HG03064 (cell line): ENCODE results near the gene GABRB3.

Experiments used
- ATAC-seq: cut with Tn5 transposase; IDR thresholded peaks from one replicate; pipeline ENCODE4 v1.9.1; 2021; ENCODE audit warnings: low read depth; ENCODE audit not compliant: unreplicated experiment

The GABRB3 gene

DNA sequence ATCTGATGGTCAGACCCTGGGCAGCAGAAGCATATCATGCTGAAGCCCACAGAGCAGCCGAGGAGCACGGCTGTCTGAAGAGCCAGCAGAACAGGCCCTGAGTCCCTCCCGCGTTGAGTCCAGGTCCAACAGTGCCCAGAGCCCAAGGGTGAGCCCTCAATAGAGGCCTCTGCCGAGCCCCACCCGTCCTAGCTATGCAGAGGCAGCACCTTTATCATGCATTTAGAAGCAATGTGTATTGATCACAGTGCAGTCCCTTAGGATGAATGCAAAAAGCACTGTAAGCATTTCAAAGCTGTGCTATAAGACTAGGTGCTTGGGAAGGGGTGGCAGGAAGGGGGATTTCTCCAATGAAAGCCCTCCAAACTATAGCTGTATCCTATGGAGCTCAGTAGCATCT, 208.5 kb downstream of the GABRB3 start:
- ATAC-seq, result no peak

DNA sequence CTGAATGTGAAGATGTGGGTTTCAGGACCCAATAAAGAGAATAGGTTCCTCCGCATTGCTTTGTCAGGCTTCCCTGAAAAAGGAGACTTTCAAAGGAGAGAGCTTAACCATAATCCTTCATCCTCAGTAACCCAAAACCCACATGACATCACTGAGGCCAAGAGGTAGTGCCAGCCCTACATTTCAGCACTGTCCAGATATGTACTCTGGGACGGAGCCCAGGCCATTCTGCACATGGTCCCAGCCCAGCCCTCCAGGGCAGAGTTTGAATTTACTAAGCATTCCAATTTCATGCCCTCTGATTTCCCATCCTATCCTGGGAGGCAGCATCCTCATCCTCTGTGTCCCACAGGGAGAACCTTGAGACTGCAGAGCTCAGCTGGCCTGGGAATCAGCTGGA, 210.5 kb downstream of the GABRB3 start:
- ATAC-seq, result no peak

DNA sequence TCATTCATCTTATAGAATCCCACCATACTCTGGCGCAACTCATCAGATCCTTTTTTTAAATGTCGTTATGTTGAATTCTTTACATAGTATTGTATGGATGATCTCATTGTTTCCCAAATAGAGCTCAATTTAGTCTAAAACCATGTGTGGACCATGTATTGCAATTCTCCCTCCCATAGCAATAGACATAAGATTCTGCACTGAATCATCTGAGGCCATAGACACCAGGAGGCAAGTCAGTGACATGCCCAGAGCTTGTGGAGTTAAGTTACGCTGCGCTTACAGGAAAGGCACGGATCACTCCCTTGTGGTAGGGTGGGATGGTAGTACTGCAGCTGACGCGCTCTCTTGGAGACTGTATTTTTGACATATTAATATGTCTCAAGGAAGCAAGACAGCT, 211.0 kb downstream of the GABRB3 start:
- ATAC-seq, result no peak

DNA sequence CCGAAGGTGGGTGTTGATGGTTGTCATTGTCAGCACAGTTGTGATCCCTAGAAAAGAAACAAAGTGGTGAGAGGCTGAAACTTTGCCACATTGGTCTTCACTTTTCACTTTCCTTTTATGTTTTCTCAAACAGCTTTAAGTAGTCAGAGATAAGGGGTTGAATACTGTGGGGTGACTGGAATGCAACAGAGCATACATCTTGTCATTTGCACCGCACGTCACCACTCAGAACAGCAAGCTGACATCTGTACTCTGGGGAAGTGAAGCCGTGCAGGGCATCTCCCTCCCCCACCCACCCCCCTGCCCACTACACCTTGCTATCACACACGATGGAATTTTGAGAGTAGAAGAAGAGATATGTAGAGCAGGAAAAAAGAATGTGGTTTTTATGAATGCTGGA, 211.7 kb downstream of the GABRB3 start:
- no peak for ATAC-seq

DNA sequence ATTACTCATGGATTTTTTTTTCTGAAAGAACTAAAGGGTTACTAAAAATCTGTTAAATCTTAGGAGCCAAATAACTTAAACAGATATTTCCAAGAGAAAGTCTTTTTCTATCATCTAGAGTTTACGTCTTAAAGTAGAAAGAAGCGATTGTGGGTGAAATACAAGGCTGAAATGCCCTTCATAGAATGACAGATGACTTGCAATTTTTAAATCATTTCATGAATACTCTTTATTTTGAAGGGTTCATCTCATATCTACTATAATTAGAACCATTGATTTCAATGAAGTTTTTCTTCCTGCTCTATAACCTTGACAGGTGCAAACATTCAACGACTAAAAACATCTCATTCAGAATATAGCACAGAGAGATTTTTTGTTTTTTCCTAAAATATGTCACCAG, 217.0 kb downstream of the GABRB3 start:
- no peak for ATAC-seq

DNA sequence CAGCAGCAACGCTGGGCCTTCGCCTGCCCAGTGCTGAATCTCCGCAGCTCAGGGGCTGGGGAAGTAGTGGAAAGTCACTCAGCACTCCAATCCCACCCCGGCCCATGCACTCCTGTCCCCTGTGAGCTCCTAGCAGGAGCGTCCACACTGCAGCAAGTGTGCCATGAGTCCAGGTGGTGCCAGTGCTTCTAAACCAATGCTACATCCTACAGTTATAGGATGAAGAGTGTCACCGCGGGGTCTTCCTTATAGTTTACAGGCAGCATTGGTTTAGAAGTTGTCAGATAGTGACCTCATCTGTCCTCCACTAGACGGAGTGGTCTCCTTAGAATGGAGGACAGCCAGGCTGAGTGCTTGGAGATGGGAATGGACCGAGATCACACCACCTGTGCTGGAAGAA, 221.4 kb downstream of the GABRB3 start:
- ATAC-seq, result no peak

DNA sequence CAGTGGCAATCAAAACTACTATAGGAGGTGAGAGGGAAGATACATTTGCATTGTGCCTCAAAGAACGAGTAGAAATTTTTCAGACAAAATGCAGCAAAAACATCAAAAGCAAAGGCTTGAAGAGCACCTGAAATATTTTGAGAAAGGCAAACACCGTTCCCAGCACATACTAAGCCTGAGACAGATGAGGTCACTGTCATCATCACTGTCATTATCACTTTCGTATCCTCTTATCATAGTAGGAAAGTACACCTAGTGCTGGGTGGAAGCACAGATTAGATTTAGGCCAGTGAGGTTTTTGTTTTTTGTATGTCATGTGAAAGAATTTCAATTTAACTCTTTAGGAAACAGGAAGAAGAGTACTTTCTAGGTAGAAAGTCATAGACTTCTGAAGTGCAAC, 222.0 kb downstream of the GABRB3 start:
- no peak for ATAC-seq

DNA sequence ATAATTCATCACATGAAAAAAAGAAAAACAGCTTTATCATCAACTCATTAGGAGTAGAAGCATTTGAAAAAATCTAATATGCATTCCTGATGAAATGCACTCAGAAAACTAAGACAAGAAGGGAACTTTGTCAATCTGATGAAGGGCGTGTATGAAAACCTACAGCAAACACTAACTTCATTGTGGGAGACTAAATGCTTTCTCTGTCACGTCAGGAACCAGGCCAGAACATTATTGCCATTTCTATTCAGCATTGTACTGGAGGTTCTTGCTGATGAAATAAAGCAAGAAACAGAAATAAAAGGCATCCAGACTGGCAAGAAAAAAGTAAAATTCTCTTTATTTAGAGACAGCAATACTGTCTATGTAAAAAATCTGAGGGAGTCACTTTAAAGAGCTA, 235.2 kb downstream of the GABRB3 start:
- no peak for ATAC-seq

DNA sequence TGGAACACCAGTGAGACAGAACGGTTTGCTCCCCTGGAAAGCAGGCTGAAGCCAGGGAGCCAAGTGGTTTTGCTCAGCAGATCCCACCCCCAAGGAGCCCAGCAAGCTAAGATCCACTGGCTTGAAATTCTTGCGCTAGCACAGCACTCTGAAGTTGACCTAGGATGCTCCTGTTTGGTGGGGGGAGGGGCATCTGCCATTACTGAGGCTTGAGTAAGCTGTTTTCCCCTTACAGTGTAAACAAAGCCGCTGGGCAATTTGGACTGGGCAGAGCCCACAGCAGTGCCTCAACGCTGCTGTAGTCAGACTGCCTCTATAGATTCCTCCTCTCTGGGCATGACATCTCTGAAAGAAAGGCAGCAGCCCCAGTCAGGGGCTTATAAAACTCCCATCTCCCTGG, 241.4 kb downstream of the GABRB3 start:
- ATAC-seq, result no peak

DNA sequence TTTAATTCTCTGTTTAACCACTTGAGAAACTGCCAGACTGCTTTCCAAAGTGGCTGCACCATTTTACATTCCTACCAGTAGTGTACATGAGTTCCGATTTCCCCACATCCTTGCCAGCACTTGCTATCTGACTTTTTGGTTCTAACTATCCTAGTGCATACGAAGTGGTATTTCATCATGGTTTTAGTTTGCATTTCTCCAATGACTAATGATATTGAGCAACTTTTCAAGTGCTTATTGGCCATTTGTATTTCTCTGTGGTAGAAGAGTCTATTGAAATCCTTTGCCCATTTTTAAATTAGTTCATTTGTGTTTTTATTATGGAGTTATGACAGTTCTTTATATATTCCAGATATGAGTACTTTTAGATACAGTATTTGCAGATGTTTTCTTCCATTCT, 247.8 kb downstream of the GABRB3 start:
- no peak for ATAC-seq

DNA sequence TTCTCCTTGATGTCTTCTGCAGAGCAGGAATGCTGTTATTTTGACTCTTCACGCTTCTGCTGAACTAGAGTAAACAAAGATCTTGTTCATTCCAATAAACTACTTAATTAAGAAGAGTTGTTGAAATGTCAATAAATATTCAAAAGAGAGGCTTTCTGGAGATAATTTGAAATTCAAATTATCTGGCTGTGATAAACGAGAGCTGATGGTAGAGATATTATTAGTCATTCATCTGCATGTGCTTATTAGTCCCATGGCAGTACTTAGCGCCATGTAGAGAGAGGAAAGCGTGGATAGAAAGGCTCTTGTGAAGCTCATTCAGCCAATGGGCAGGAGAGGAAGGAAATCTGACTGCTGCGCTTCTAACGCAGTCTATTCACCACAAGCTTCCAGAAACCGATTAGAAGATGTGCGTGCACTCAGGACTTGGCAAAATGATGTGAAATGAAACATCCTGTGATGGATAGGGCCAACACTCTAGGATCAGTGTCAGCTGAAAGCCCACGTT, 251.1 kb downstream of the GABRB3 start:
- ATAC-seq, result no peak

DNA sequence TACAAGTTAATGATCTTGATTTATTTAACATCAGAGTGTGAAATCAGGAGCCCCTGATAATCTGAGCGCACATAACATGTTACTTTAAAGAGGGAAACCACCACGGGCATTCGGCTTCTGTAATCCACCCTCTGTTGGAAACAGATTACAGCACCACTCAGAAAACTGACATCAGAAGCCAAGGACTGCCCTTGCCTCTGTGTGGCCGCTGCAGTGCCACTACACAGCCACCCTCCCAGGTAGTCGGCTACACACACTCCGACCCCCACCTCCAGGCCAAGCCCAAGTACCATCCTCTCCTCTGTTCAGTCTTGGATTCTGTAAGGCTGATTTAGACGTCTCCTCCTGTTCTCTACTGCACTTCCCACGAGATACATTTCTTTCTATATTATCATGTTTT, 251.7 kb downstream of the GABRB3 start:
- ATAC-seq, result no peak

DNA sequence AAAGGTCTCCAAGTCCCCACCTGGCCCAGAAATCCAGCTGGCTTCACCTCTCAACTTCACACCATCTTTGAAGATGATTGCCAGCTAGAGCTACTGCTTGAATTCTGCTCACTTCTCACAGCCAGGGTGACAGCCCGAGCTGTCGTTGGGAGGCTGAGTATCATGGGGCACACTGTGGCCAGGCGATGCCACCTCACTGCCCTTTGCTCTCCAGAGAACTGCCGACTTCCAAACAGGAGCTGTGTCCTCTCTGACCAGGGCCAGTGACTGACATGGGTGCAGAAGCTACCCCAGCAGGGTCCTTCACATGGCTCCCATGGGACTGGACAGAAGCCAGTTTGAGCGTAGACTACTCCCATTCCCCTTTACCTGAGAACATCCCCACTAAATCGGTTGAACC, 254.0 kb downstream of the GABRB3 start:
- ATAC-seq, result no peak

DNA sequence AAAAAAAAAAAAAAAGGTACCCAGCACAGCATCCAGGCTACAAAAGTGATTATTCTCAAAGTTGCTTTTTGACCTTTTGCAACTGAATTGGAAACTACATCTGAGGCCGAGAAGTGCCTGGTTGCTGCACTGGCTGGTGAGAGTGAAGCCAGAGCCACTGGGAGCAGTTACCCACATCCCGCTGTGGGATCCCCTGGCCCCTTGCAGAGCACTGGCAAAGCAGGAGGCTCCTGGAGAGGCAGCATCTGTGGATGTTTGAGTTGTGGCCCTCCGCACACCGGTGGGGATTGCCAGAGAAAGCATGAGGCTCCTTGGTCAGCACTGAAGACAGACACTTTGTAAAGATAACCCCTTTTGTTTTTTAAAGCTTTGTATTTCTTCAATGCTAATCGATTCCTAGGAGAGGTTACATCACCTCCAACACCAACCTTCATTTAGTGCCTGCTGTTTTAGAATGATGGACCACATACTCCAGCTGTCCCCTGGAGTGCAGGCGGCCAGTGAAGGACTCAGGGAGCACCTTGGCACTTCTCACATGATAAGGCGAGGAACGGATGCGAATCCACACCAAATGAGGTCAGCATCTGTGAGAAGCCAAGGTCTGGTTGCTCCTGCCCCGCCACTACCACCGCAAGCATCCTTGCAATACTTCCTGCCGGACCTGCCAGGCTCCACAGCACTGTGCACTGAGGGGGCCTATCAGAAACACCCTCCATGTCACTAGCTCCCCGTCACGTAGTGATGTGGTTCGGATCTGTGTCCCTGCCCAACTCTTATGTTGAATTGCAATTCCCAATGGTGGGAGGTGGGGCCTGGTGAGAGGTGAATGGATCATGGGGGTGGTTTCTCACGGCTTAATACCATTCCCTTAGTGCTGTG, 256.5 kb downstream of the GABRB3 start:
- ATAC-seq, result no peak

DNA sequence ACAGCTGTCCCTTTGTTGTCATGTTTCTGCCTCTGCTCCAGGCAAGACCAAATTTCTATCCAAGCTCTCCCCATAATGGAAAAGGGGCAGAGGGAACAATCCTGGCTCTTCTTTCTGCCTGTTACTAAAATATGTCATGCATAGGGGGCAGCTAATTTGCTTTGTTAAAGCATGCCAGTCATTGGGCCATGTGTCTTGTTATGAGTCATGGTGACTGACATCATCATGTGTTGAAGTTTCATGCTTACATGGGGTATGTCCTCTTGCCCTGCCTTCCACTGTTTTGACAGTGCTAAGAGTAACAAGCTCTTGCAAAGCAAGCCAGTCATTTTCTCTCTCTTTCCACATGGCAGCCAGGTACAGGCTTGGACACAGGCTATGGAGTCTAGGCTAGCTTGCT, 268.9 kb downstream of the GABRB3 start:
- no peak for ATAC-seq
